C4-2B (cell line): ENCODE measurements around the gene NXPH1.

ENCODE experiments used
- H3K27ac ChIP-seq: fragments of 450-650 bp; 2 replicates; pipeline ENCODE4 v1.5.1; 2017
- ZFX ChIP-seq: fragments of 450-650 bp; IDR thresholded peaks from 2 replicates; pipeline ENCODE4 v1.6.1; 2017
- TF ChIP-seq, protein P1 (sequence below): fragments of 450-650 bp; conservative IDR thresholded peaks from 2 replicates; pipeline ENCODE4 v1.5.1; 2017; ENCODE audit warnings: mild to moderate bottlenecking

NXPH1 gene

DNA sequence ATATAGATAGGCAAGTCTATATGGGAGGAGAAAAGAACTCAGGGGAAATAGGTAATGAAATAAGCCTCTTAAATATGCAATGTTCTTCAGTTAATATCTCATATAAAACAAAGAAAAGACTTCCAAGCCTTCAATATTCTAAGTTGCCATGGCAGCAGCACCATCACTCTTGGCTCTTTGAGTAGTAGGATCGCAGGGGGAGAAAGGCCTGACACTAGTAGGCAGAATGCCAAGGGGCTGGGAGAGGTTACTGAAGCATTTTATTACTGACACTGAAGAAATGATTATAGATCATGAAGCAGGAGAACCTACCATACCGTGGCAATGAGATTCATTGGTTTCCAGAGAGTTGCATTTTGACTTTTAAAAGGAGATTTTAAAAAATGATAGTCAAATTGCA is 193.9 kb downstream of the NXPH1 start:
- H3K27ac ChIP-seq, result no peak overlapping the region
- no peak for TF ChIP-seq ZFX
- TF ChIP-seq, protein P1, sequence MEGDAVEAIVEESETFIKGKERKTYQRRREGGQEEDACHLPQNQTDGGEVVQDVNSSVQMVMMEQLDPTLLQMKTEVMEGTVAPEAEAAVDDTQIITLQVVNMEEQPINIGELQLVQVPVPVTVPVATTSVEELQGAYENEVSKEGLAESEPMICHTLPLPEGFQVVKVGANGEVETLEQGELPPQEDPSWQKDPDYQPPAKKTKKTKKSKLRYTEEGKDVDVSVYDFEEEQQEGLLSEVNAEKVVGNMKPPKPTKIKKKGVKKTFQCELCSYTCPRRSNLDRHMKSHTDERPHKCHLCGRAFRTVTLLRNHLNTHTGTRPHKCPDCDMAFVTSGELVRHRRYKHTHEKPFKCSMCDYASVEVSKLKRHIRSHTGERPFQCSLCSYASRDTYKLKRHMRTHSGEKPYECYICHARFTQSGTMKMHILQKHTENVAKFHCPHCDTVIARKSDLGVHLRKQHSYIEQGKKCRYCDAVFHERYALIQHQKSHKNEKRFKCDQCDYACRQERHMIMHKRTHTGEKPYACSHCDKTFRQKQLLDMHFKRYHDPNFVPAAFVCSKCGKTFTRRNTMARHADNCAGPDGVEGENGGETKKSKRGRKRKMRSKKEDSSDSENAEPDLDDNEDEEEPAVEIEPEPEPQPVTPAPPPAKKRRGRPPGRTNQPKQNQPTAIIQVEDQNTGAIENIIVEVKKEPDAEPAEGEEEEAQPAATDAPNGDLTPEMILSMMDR, result no peak

- TF ChIP-seq ZFX, result no peak
- TF ChIP-seq, protein P1, result no peak
- no peak overlapping the region for H3K27ac ChIP-seq
Measured at GRCh38 chr7:8628656-8629055, 195.2 kb downstream of the NXPH1 start.

GRCh38 chr7:8629504-8629903 is 196.1 kb downstream of the NXPH1 start:
- TF ChIP-seq, protein P1, result no peak
- TF ChIP-seq ZFX, result no peak

GRCh38 chr7:8637322-8637721 is 203.9 kb downstream of the NXPH1 start:
- H3K27ac ChIP-seq, result no peak overlapping the region

More at GRCh38 chr7:8629504-8629903, 196.1 kb downstream of the NXPH1 start:
- H3K27ac ChIP-seq, result no peak overlapping the region

GRCh38 chr7:8638076-8638475 is 204.7 kb downstream of the NXPH1 start:
- H3K27ac ChIP-seq, result no peak overlapping the region
- TF ChIP-seq, protein P1, result no peak
- TF ChIP-seq ZFX, result no peak

More at GRCh38 chr7:8637322-8637721, 203.9 kb downstream of the NXPH1 start:
- TF ChIP-seq, protein P1, result no peak
- TF ChIP-seq ZFX, result no peak

GRCh38 chr7:8639668-8640067 is 206.3 kb downstream of the NXPH1 start:
- H3K27ac ChIP-seq, result no peak overlapping the region
- TF ChIP-seq ZFX, result no peak
- TF ChIP-seq, protein P1, result no peak

DNA sequence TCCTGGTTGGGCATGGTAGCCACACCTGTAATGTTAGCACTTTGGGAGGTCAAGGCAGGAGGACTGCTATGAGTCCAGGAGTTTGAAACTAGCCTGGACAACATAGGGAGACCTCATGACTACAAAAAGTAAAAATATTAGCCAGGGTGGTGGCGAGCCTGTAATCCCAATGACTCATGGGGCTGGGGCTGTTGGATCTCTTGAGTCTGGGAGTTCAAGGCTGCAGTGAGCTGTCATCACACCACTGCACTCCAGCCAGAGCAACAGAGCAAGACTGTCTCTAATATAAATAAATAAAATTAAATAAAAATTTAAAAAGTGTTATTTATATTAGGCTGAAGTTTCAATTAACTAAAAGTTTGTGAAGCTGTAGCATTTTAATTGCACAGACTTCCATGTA is 207.3 kb downstream of the NXPH1 start:
- no peak for TF ChIP-seq ZFX
- TF ChIP-seq, protein P1, result no peak
- no peak overlapping the region for H3K27ac ChIP-seq
